ENCODE data around the gene KCNRG.
A peak's percentile ranks its signal among the peaks of the same experiment; 100 is the strongest.
"Not testable (repeated sequence)": the region's sequence is repeated elsewhere in the genome, so short reads cannot be mapped to it uniquely, and the experiment has no call there.

Gene KCNRG, protein sequence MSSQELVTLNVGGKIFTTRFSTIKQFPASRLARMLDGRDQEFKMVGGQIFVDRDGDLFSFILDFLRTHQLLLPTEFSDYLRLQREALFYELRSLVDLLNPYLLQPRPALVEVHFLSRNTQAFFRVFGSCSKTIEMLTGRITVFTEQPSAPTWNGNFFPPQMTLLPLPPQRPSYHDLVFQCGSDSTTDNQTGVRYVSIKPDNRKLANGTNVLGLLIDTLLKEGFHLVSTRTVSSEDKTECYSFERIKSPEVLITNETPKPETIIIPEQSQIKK

GRCh38 chr13:50015258-50015657 is at the start of gene KCNRG:
KCNRG (plus strand) TSS chr13:50015444; CDS start chr13:50015494, 50 bp downstream.
- DNase-seq: no peak

DNA sequence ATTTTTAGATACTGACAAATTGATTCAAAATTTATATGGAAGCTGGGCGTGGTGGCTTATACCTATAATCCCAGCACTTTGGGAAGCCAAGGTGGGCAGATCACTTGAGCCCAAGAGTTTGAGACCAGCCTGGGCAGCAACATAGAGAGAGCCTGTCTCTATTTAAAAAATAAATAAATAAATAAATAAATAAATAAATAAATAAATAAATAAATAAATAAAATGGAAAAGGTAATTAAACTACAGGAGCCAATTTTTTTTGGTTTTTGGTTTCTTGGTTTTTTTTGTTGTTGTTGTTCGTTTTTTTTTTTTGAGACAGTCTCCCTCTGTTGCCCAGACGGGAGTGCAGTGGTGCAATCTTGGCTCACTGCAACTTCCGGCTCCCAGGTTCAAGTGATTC is 47.8 kb upstream of the KCNRG start:
- DNase-seq: no peak

- no peak for DNase-seq
Measured at GRCh38 chr13:49972709-49973108, 42.5 kb upstream of the KCNRG start.

DNA sequence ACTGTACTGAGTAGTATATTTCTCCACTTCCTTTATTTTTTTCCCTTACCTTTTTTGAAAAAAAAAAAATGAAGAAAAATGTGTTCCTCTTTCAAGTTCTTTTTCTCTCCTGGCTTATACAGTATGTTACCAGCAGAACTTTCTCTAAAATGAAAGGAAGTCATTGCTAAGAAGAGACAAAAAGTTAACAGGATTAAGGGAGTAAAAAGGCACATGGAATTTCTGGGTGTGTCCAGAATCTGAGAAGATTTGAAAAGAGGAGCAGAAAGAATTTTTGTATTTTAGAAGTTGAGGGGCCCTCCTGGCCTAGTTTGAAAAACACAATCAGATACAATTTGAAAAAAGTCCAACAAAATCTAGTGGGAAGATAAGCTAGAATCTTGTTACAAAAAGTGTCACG is 39.4 kb upstream of the KCNRG start:
- no peak for DNase-seq

DNA sequence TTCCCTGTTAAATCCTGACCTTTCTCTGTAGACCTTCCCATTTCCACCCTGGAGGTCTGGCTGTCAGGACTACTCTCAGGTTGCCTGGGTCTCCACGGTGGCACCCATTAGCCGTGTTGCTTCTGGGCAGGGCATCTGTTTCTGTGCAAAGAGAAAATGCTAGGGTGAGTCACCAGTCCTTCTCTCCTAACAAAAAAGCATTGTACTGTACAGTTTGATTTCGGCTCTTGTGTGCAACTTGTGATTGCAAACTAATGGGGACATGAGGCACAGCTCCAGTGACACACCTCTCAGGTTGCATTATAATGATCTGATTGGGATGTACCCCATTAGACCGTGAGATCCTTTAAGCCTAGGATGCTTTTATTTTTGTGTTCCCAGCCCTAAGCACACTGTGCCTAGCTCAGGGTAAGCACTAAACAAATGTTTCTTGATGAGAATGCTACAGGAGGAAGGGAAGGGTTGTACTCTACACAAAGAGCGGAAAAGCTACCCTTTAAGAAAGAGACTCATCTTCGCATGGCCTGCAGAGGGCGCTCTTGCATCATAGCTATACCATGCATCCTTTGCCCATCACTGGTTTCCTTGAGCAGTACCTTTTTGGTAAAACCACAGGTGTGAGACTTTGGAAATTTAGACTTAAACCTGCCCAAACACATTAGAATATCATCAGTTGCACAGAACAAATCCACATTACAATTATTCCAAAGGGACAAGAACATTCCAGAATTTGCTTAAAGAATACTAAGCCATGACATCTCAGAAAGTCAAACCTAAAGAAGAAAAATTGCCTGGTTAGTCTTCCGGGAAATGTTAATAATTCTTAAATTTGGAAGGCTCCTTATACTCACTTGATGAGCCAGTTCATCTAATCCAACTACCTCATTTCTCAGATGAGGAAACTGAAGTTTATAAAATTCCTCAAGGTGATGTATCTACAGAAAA is 38.7 kb upstream of the KCNRG start:
- peak; percentile 91 for DNase-seq

GRCh38 chr13:49977992-49978391 is 37.3 kb upstream of the KCNRG start:
- no peak for DNase-seq

DNA sequence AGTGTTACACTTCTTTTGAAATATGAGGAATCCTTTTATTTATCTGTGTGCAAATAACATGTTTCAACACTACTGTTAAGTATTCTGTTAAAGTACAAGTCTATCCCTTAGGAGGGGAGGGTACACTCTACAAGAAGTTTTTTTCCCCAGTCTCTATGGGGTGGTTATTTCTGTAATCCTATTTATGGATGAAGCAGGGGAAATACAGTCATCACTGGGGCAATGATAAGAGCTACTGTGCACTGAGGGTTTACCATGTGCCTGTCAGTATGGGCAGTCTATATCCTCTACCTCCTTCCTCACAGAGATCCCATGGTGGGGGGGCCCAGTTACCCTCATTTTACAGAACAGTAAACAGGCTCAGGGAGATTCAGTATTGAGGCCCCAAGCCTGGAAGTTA is 35.0 kb upstream of the KCNRG start:
- no peak for DNase-seq

- DNase-seq: no peak
Measured at GRCh38 chr13:49985129-49985528, 30.1 kb upstream of the KCNRG start.

- no peak for DNase-seq
Measured at GRCh38 chr13:49986471-49986870, 28.8 kb upstream of the KCNRG start.

DNA sequence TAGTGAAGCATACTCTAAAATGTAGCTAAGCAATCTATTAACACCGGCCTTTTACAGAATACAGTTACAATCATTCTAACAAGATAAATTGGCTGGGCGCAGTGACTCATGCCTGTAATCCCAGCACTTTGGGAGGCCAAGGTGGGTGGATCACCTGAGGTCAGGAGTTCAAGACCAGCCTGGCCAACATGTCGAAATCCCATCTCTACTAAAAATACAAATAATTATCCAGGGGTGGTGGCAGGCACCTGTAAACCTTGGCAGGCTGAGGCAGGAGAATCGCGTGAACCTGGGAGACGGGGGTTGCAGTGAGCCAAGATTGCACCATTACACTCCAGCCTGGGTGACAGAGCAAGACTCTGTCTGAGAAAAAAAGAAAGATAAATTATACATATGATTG is 24.6 kb upstream of the KCNRG start:
- not testable (repeated sequence) for DNase-seq

- DNase-seq: no peak
Measured at GRCh38 chr13:49993111-49993510, 22.1 kb upstream of the KCNRG start.

GRCh38 chr13:49993666-49994065 is 21.6 kb upstream of the KCNRG start:
- DNase-seq: no peak

- peak; percentile 72 for DNase-seq
Measured at GRCh38 chr13:49995625-49996101, 19.6 kb upstream of the KCNRG start.

DNA sequence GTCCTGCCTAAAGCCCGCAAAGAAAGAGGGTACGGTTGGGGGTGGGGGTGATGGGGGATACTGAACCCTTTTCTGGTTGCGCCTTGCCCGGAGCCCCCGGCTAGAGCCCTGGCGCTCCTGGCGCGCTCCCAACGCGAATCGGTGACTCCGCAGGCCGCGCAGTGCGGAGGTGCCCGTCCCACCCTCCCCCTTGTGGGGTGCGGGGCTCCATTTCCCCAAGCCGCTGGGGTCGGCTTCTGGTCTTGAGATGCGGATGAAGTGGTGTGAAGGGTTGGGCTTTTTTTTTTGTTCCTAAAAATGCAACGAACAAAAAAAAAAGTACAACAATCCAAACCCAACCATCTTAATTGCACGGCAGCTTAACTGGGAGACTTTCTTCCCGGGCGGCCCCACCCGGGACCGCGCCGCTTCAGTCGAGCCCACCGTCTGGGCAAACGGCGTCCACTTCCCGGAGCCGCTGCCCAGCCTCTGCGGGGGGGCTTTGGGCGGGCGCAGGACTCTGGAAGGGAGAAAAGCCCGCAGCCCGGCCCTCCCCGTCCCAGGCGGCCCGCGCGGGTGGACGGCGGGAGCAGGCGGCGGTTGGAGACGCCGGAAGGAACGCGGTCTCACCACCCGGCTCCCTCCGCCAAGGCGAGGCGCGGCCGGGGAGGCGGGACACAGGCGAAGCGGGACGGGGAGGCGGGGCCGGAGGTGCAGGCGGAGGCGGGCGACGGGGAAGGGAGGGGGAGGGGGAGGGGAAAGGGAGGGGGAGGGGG is 18.9 kb upstream of the KCNRG start:
- peak; percentile 96 for DNase-seq

DNA sequence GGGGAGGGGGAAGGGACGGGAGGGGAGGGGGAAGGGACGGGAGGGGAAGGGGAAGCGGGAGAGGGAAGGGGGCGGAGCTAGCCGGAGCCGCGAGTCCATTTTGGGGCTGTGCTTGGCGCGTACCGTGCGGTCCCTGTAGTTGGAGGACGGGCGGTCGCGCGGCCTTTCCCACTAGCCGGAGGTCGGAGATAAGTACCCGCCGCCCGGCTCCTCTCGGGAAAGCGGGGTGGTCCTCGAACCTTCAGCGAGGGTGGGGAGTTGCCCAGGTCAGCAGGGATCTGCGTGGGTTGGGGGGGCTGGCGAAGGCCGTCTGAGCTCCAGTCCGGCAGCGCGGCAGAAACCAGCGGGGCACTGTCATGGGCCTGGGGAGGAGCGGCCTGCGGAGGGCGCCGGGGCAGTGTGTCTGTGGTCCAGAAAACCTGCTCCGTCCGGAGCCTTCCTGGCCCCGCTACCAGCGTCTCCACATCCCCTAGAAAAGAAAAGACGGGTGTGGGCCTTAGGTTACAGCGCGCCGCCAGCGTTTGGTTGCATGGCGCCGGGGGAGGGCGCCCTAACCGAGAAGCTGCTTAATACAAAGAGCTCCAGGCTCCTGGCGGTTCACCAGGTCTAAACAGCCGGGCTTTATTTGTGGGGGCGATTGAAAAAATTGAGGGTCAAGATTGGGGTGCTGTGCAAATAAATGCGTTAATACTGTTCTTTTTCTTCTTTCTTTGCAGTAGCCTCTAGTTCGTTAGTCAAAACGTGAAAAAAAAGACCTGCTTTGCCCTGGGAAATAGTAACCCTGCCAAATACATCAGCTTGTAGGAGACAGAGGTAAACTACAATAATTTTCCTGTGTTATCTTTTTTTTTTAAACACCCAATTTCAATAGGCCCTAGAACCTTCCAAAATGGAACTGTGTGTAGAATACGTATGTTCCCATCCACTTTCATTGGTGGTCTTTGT is 18.0 kb upstream of the KCNRG start, which contains the start of gene TRIM13:
Gene TRIM13 (plus strand): TSS at position 92 of the 945 bp plus-strand sequence. CDS start 14,899 bp downstream, outside the sequence.
- DNase-seq: peak; percentile 96

DNA sequence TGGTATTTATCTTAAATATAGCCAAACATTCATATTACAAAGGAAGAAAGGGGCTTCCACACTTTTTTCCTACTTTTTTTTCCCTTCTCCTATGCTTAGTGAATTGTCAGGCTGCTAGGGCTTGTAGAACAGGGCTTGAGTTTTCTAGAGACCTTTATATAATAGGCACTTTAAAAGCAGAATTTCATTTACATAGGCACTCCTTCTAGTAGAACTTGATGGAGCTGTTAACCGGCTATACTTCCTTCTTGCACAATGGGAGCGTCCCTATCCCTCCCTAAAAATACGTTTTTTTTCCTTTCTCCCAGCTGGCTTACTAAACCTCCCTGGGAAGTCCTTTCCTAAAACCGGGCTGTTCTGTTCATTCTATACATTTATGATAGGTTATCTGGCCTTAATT is 17.3 kb upstream of the KCNRG start:
- DNase-seq: no peak

- no peak for DNase-seq
Measured at GRCh38 chr13:49998714-49999624, 16.3 kb upstream of the KCNRG start.

- no peak for DNase-seq
Measured at GRCh38 chr13:50001287-50001686, 14.0 kb upstream of the KCNRG start.

DNA sequence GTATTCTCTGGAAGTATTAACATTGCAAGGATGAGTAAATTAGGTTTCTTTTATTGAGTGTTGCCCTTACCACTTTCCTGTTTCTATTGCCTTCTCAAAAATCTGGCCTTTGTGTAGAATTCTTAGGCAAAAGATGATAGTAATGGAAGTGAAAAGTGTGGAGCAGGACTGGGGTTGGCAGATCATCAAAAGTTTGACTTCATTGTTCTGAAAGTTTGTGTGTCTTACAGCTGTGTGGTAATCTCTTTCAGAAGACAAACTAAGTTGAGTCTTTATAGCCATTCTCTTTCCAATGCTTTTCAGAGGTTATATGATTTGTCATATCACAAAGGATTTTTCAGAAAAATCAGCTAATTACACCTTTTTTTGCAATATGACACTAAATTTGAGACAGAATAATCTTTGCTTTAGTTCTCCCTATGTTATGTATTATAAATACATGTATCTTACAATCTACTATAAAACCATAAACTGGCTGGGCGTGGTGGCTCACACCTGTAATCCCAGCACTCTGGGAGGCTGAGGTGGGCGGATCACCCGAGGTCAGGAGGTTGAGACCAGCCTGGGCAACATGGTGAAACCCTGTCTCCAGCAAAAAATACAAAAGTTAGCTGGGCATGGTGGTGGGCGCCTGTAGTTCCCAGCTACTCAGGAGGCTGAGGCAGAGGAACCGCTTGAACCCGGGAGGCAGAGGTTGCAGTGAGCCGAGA is 8.7 kb upstream of the KCNRG start:
- no peak for DNase-seq

DNA sequence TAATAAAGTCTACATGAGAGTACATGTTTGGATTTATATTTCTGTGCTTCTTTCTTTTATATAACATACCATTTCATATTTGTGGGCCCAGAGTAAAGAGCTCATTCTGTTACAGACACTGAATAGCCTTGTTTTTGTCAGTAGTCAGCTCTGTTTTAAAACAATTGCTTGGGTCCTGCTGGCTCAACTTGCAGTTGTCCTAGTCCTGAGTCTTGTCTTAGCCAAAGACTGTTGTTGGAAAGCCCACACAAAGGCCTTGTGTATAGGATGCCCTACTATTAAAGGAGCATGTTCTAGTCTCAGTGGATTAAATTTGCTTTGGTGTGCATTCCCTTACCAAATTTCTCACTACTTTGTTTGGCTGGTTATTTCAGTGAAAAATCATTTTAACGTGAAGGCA is 3.8 kb upstream of the KCNRG start:
- DNase-seq: no peak
